A673 (cell line): Measurements from ENCODE around the gene KCTD3.

Experiments used
- EZH2 ChIP-seq: fragments of 200-600 bp; sonication (generic); IDR thresholded peaks from 2 replicates; pipeline ENCODE4 v1.6.1; 2017; ENCODE audit warnings: borderline replicate concordance, low read depth, mild to moderate bottlenecking, mixed read lengths, antibody characterized with exemption, low read length; ENCODE audit not compliant: poor library complexity, severe bottlenecking
- TF ChIP-seq, protein P1 (sequence below): fragments of 300-800, 200-600 bp; sonication (generic); conservative IDR thresholded peaks from 2 replicates; pipeline ENCODE4 v1.5.1; 2017; ENCODE audit warnings: low read depth, mild to moderate bottlenecking, antibody characterized with exemption, low read length, moderate library complexity, mixed read lengths

- TF ChIP-seq, protein P1, sequence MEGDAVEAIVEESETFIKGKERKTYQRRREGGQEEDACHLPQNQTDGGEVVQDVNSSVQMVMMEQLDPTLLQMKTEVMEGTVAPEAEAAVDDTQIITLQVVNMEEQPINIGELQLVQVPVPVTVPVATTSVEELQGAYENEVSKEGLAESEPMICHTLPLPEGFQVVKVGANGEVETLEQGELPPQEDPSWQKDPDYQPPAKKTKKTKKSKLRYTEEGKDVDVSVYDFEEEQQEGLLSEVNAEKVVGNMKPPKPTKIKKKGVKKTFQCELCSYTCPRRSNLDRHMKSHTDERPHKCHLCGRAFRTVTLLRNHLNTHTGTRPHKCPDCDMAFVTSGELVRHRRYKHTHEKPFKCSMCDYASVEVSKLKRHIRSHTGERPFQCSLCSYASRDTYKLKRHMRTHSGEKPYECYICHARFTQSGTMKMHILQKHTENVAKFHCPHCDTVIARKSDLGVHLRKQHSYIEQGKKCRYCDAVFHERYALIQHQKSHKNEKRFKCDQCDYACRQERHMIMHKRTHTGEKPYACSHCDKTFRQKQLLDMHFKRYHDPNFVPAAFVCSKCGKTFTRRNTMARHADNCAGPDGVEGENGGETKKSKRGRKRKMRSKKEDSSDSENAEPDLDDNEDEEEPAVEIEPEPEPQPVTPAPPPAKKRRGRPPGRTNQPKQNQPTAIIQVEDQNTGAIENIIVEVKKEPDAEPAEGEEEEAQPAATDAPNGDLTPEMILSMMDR = no peak; the same call in 1 of the 2 replicates
- TF ChIP-seq EZH2 = no peak
Measured at GRCh38 chr1:215526846-215527151, 40.3 kb upstream of the KCTD3 start.
